ENCODE results near the gene TTC12.

TTC12 gene

DNA sequence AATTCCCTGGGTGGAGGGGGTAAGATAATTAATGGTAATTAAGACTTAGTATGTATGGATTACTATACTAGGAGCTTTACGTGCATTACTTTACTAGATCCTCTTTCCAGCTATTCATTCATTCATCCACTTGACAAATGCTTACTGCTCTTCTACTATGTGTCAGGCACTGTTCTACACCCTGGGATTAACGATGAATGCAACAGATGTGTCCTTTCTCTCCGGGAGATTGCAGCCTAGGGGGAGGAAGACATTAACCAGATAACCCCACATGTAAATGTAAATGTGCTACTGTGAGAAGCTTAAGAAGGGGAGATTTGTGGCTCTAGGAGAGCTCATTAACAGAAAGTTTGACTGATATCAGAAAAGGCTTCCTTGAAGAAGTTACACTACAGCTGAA lies 74.9 kb downstream of the TTC12 start:
- Histone ChIP-seq H3K4me3 (no peak overlapping the region), H3K27ac (no peak overlapping the region), H3K9ac (ENCODE audit: insufficient read length) (no peak overlapping the region), H3K9me3 (ENCODE audit: low read depth, low read length) (no peaks in the 10 kb centered on the region), H3K36me3 (ENCODE audit: insufficient read depth, low read length) (no peaks in the 10 kb centered on the region)
- no peak for DNase-seq (ENCODE audit: low read depth, low spot score)
- TF ChIP-seq EZH2 (IDR thresholded peaks at IDR 0.05): no peak
- no peak for TF ChIP-seq POLR2AphosphoS5 (IDR thresholded peaks at IDR 0.05; ENCODE audit: borderline replicate concordance, low read depth, low read length)
- no peak for TF ChIP-seq FOXP2 (optimal IDR thresholded peaks at IDR 0.05; ENCODE audit: control extremely low read depth, extremely low read length, insufficient read depth)

DNA sequence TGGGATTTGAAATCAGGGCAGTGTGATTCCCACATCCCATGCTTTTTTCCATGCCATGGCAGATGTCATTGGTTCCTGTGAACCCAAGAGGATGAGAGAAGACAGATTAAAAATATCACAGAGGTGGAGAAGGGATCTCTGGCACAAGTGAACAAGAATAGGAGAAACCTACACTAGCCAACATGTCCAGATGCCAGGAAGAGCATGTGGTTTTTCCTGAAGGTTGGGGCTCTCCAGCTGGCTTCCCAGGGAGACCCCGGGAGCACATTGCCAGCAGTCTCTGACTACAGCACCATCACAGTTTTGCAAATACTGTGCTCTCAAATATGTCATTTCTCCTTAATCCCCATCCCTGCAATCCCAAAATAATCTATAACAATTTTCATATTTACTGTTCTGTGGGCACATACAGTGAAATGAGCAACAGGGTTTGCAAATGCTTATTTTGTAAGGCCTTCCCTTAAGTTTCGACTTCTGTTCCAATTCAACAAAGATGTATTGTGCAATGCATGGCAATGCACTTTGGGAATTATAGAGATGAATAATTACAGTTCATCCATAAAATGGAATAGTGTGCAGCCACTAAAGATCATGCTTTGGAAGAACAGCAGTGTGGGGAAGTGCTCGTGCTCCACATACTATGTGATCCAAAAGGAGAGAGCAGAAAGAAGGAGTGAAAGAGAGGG lies 78.0 kb downstream of the TTC12 start:
- Histone ChIP-seq H3K9ac (ENCODE audit: insufficient read length) (no peak overlapping the region), H3K4me3 (no peak overlapping the region), H3K9me3 (ENCODE audit: low read depth, low read length) (no peaks in the 10 kb centered on the region), H3K27ac (no peak overlapping the region), H3K36me3 (ENCODE audit: insufficient read depth, low read length) (no peaks in the 10 kb centered on the region)
- DNase-seq (ENCODE audit: low read depth, low spot score): no peak
- TF ChIP-seq EZH2 (IDR thresholded peaks at IDR 0.05) (no peak), FOXP2 (optimal IDR thresholded peaks at IDR 0.05; ENCODE audit: control extremely low read depth, extremely low read length, insufficient read depth) (no peak), POLR2AphosphoS5 (IDR thresholded peaks at IDR 0.05; ENCODE audit: borderline replicate concordance, low read depth, low read length) (no peak)

DNA sequence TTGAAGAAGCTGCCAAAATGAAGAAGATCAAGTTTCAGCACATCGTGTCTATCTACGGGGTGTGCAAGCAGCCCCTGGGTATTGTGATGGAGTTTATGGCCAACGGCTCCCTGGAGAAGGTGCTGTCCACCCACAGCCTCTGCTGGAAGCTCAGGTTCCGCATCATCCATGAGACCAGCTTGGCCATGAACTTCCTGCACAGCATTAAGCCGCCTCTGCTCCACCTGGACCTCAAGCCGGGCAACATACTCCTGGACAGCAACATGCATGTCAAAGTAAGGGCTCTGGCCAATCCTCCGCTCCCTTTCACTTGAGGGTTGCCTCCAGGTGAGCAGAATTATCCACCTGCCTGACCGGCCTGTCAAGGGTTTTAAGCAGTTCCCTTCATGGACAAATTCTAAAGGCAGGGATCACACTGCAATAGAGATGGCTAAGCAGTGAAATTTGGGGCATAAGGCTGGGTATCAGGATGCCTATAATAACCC lies 79.2 kb downstream of the TTC12 start:
- DNase-seq (ENCODE audit: low read depth, low spot score): no peak
- Histone ChIP-seq H3K36me3 (ENCODE audit: insufficient read depth, low read length) (no peaks in the 10 kb centered on the region), H3K9me3 (ENCODE audit: low read depth, low read length) (no peaks in the 10 kb centered on the region), H3K27ac (no peak overlapping the region), H3K4me3 (no peak overlapping the region), H3K9ac (ENCODE audit: insufficient read length) (no peak overlapping the region)
- no peak for TF ChIP-seq FOXP2 (optimal IDR thresholded peaks at IDR 0.05; ENCODE audit: control extremely low read depth, extremely low read length, insufficient read depth)
- TF ChIP-seq POLR2AphosphoS5 (IDR thresholded peaks at IDR 0.05; ENCODE audit: borderline replicate concordance, low read depth, low read length): no peak
- TF ChIP-seq EZH2 (IDR thresholded peaks at IDR 0.05): no peak

DNA sequence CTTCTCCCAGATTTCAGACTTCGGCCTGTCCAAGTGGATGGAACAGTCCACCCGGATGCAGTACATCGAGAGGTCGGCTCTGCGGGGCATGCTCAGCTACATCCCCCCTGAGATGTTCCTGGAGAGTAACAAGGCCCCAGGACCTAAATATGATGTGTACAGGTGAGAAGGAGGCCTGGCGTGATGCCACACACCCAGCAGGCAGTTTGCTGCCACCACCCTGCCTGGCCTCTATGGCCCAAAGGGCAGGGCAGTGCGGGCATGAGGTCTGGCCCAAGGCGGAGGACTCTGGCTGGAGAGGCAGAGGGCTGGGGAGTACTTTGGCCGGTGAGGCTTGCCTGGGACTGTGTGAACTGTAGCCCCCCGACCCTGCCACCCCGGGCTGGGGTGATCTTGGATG lies 80.5 kb downstream of the TTC12 start:
- H3K4me3 ChIP-seq: no peak overlapping the region
- H3K27ac ChIP-seq: no peak overlapping the region
- H3K9me3 ChIP-seq (ENCODE audit: low read depth, low read length): no peaks in the 10 kb centered on the region
- no peak for DNase-seq (ENCODE audit: low read depth, low spot score)
- H3K9ac ChIP-seq (ENCODE audit: insufficient read length): no peak overlapping the region
- H3K36me3 ChIP-seq (ENCODE audit: insufficient read depth, low read length): no peaks in the 10 kb centered on the region
- TF ChIP-seq EZH2 (IDR thresholded peaks at IDR 0.05) (no peak), POLR2AphosphoS5 (IDR thresholded peaks at IDR 0.05; ENCODE audit: borderline replicate concordance, low read depth, low read length) (no peak), FOXP2 (optimal IDR thresholded peaks at IDR 0.05; ENCODE audit: control extremely low read depth, extremely low read length, insufficient read depth) (no peak)

DNA sequence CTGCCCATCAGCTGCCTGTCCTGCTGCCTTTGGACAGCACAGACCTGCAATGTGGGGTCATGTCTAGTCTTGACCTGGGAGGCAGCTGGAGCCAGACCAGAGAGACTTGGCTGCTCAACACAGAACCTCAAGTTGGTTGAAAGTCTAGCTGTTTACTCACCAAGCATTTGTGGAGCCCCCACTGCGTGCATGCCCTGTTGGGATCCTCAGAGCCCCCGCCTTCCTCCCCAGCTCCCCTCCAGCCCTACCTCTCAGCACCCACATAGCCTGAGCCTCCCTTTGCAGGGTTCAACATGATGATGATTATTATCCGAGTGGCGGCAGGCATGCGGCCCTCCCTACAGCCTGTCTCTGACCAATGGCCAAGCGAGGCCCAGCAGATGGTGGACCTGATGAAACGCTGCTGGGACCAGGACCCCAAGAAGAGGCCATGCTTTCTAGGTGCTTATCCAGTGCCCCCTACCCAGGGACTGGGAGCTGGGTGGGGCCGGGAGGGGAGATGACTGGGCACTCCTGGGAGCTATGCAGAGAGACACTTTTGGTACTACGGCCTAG lies 81.5 kb downstream of the TTC12 start:
- no peak overlapping the region for H3K9ac ChIP-seq (ENCODE audit: insufficient read length)
- DNase-seq (ENCODE audit: low read depth, low spot score): no peak
- H3K4me3 ChIP-seq: no peak overlapping the region
- H3K9me3 ChIP-seq (ENCODE audit: low read depth, low read length): no peaks in the 10 kb centered on the region
- no peak overlapping the region for H3K27ac ChIP-seq
- TF ChIP-seq EZH2 (IDR thresholded peaks at IDR 0.05) (no peak), FOXP2 (optimal IDR thresholded peaks at IDR 0.05; ENCODE audit: control extremely low read depth, extremely low read length, insufficient read depth) (no peak)
- no peaks in the 10 kb centered on the region for H3K36me3 ChIP-seq (ENCODE audit: insufficient read depth, low read length)

DNA sequence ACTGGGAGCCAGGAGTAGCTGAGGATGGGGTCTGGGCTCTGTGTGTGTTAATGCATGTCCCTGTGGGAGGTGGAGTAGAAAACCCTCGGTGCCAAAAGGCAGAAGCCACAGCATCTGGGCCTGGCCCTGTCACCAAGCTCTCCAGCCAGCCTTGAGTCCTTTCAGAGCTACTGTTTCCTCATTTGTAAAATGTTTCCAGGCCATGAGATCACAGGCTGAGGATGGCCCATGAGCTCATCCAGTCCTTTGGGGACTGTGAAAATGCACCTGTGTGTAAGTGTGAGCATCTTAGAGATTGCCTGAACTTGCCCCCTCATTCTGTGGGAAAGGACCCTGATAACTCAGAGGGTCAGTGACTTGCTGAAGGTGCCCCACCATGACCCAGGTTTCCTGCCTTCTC lies 82.3 kb downstream of the TTC12 start:
- no peak overlapping the region for H3K4me3 ChIP-seq
- DNase-seq (ENCODE audit: low read depth, low spot score): no peak
- no peak for TF ChIP-seq FOXP2 (optimal IDR thresholded peaks at IDR 0.05; ENCODE audit: control extremely low read depth, extremely low read length, insufficient read depth)
- no peak for TF ChIP-seq POLR2AphosphoS5 (IDR thresholded peaks at IDR 0.05; ENCODE audit: borderline replicate concordance, low read depth, low read length)
- no peak for TF ChIP-seq EZH2 (IDR thresholded peaks at IDR 0.05)
- no peaks in the 10 kb centered on the region for H3K9me3 ChIP-seq (ENCODE audit: low read depth, low read length)
- no peaks in the 10 kb centered on the region for H3K36me3 ChIP-seq (ENCODE audit: insufficient read depth, low read length)
- H3K9ac ChIP-seq (ENCODE audit: insufficient read length): no peak overlapping the region
- H3K27ac ChIP-seq: no peak overlapping the region

GRCh38 chr11:113397212-113397611 lies 82.8 kb downstream of the TTC12 start:
- H3K9ac ChIP-seq (ENCODE audit: insufficient read length): no peak overlapping the region
- H3K27ac ChIP-seq: no peak overlapping the region

DNA sequence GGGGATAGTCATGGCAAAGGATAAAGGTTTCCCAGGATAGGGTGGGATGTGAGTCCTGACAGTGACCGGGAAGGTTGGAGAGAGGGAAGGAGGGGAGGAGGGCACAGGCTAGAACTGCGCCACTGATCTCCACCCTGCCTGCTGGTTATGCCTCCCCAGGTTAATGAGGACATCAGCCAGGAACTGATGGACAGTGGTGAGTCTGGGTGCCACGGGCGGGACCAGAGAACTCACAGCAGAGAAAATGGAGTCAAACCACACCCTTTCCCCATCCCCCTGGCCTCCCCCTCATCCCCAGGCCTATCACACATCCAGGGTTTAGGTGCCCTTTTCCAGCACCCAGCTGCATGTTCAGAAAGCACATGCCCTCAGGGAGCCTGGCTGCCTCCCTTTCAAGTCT lies 83.4 kb downstream of the TTC12 start:
- H3K9ac ChIP-seq (ENCODE audit: insufficient read length): no peak overlapping the region
- DNase-seq (ENCODE audit: low read depth, low spot score): no peak
- H3K4me3 ChIP-seq: no peak overlapping the region
- no peak overlapping the region for H3K27ac ChIP-seq
- H3K9me3 ChIP-seq (ENCODE audit: low read depth, low read length): no peaks in the 10 kb centered on the region
- H3K36me3 ChIP-seq (ENCODE audit: insufficient read depth, low read length): no peaks in the 10 kb centered on the region
- no peak for TF ChIP-seq POLR2AphosphoS5 (IDR thresholded peaks at IDR 0.05; ENCODE audit: borderline replicate concordance, low read depth, low read length)
- TF ChIP-seq FOXP2 (optimal IDR thresholded peaks at IDR 0.05; ENCODE audit: control extremely low read depth, extremely low read length, insufficient read depth): no peak
- no peak for TF ChIP-seq EZH2 (IDR thresholded peaks at IDR 0.05)

More at GRCh38 chr11:113397212-113397611, 82.8 kb downstream of the TTC12 start:
- TF ChIP-seq EZH2 (IDR thresholded peaks at IDR 0.05): no peak
- no peak for TF ChIP-seq FOXP2 (optimal IDR thresholded peaks at IDR 0.05; ENCODE audit: control extremely low read depth, extremely low read length, insufficient read depth)
- TF ChIP-seq POLR2AphosphoS5 (IDR thresholded peaks at IDR 0.05; ENCODE audit: borderline replicate concordance, low read depth, low read length): no peak
- no peak for DNase-seq (ENCODE audit: low read depth, low spot score)
- no peaks in the 10 kb centered on the region for H3K9me3 ChIP-seq (ENCODE audit: low read depth, low read length)
- no peak overlapping the region for H3K4me3 ChIP-seq
- H3K36me3 ChIP-seq (ENCODE audit: insufficient read depth, low read length): no peaks in the 10 kb centered on the region
